ENCODE data around the gene CUX1.
"Not testable (repeated sequence)": the region's sequence is repeated elsewhere in the genome, so short reads cannot be mapped to it uniquely, and the experiment has no call there.

CUX1 gene

GRCh38 chr7:101826081-101826835, 8.8 kb downstream of the CUX1 start:
- DNase-seq (ENCODE audit: low read depth in 2 of 2) = no peak

GRCh38 chr7:101828301-101829020, 11.0 kb downstream of the CUX1 start:
- DNase-seq (ENCODE audit: low read depth in 2 of 2) = no peak

GRCh38 chr7:101829374-101829773, 11.9 kb downstream of the CUX1 start:
- DNase-seq (ENCODE audit: low read depth in 2 of 2) = no peak

- no peak for DNase-seq (ENCODE audit: low read depth in 2 of 2)
Measured at GRCh38 chr7:101829821-101830220, 12.4 kb downstream of the CUX1 start.

- DNase-seq (ENCODE audit: low read depth in 2 of 2) = not testable (repeated sequence)
Measured at GRCh38 chr7:101831396-101831795, 14.0 kb downstream of the CUX1 start.

GRCh38 chr7:101832205-101832631, 14.8 kb downstream of the CUX1 start:
- no peak for DNase-seq (ENCODE audit: low read depth in 2 of 2)

- no peak for DNase-seq (ENCODE audit: low read depth in 2 of 2)
Measured at GRCh38 chr7:101832685-101833375, 15.4 kb downstream of the CUX1 start.

- DNase-seq (ENCODE audit: low read depth in 2 of 2) = no peak
Measured at GRCh38 chr7:101833799-101834198, 16.4 kb downstream of the CUX1 start.

- DNase-seq (ENCODE audit: low read depth in 2 of 2) = no peak
Measured at GRCh38 chr7:101835136-101835535, 17.7 kb downstream of the CUX1 start.

- not testable (repeated sequence) for DNase-seq (ENCODE audit: low read depth in 2 of 2)
Measured at GRCh38 chr7:101837433-101837832, 20.0 kb downstream of the CUX1 start.

- no peak for DNase-seq (ENCODE audit: low read depth in 2 of 2)
Measured at GRCh38 chr7:101838837-101839483, 21.5 kb downstream of the CUX1 start.

- no peak for DNase-seq (ENCODE audit: low read depth in 2 of 2)
Measured at GRCh38 chr7:101841328-101841727, 23.9 kb downstream of the CUX1 start.

GRCh38 chr7:101843293-101844271, 26.2 kb downstream of the CUX1 start:
- no peak for DNase-seq (ENCODE audit: low read depth in 2 of 2)

GRCh38 chr7:101845974-101846373, 28.5 kb downstream of the CUX1 start:
- no peak for DNase-seq (ENCODE audit: low read depth in 2 of 2)

GRCh38 chr7:101846800-101847538, 29.5 kb downstream of the CUX1 start:
- no peak for DNase-seq (ENCODE audit: low read depth in 2 of 2)

GRCh38 chr7:101848208-101848951, 31.0 kb downstream of the CUX1 start:
- DNase-seq (ENCODE audit: low read depth in 2 of 2) = no peak

- DNase-seq (ENCODE audit: low read depth in 2 of 2) = not testable (repeated sequence)
Measured at GRCh38 chr7:101849314-101849713, 31.9 kb downstream of the CUX1 start.

GRCh38 chr7:101852364-101852763, 34.9 kb downstream of the CUX1 start:
- not testable (repeated sequence) for DNase-seq (ENCODE audit: low read depth in 2 of 2)

- DNase-seq (ENCODE audit: low read depth in 2 of 2) = no peak
Measured at GRCh38 chr7:101853684-101854083, 36.3 kb downstream of the CUX1 start.

Data from stimulated activated CD4-positive, alpha-beta T cell treated with anti-CD3 and anti-CD28 coated beads, Interleukin-12 subunit alpha, Interleukin-12 subunit beta, amount 100 ng/mL, for 24 hours (primary cell).